Neural progenitor cell (in vitro differentiated cells): ENCODE measurements around the gene IFNGR2.

Experiments used
- CTCF ChIP-seq: fragments of 200-600 bp; sonication (generic); IDR thresholded peaks from 2 replicates; pipeline ENCODE4 v1.5.1; 2017; ENCODE audit warnings: antibody characterized with exemption, mild to moderate bottlenecking
- EZH2 ChIP-seq: fragments of 200-600 bp; sonication (generic); IDR thresholded peaks from 2 replicates; pipeline ENCODE4 v1.6.1; 2017; ENCODE audit warnings: antibody characterized with exemption, mild to moderate bottlenecking, moderate library complexity
- EZH2phosphoT487 ChIP-seq: fragments of 200-600 bp; sonication (generic); IDR thresholded peaks from 2 replicates; pipeline ENCODE4 v1.6.1; 2017; ENCODE audit warnings: antibody characterized with exemption

DNA sequence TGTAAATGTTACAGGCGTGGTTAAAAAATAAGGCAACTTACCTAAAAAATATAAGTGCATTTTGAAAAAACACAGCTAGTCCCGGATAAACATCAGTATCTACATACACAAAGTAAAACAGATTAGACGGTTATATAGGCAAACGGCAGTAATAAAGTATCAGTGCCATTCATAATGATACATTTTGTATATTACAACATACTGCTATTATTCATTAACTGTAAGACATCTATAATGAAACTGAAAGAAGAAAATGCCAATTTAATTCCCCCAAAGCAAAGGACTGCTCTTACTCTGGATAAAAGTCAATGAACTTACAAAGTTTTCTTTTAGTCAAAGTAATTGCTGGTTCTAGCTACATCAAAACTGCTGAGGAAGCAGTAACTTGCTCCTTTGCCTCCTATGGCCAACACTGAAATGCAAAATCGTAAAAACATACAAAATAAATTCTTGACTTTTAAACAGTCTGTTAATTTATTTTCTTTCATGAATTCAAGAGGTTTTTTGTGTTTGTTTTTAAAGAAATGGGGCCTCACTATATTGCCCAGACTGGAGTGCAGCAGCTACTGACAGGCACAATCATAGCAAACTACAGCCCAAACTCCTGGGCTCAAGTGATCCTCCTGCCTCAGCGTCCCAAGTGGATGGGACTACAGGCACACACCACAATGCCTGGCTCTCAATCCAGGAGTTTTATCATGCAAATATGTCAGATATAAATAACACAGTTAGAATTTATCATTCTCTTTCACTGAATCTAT lies 52.7 kb downstream of the IFNGR2 start:
- no peak for TF ChIP-seq CTCF
- TF ChIP-seq EZH2 = no peak
- TF ChIP-seq EZH2phosphoT487 = no peak
